CD14-positive monocyte (primary cell): ENCODE measurements around the gene MED14. TPM values are rescaled to one million over a fixed set of nuclear protein-coding genes. Genes with fewer than 3 reads are reported as not detected.

Experiments
- DNase-seq, 3 donors: peaks; one replicate each; pipeline ENCODE4 v3.0.0-alpha.2; 2011 to 2022
- H2AFZ ChIP-seq: 2 replicates; pipeline ENCODE4 v1.6.0; 2012; ENCODE audit warnings: mild to moderate bottlenecking, low read depth, low read length, inconsistent platforms; ENCODE audit not compliant: insufficient read depth, poor library complexity, severe bottlenecking
- H3K27ac ChIP-seq, 2 donors: 1 replicate in 1 of 2; 2 replicates in 1 of 2; pipeline ENCODE4 v1.5.1; 2012 to 2013; ENCODE audit warnings: low read length in 2 of 2, control low read depth in 1 of 2, inconsistent platforms in 1 of 2, low read depth in 1 of 2, mild to moderate bottlenecking in 1 of 2
- H3K27me3 ChIP-seq, 2 donors: one replicate each; pipeline versions ENCODE4 v1.6.0 to v1.6.1; 2011 to 2013; ENCODE audit warnings: low read length in 2 of 2; ENCODE audit not compliant: control insufficient read depth in 2 of 2, insufficient read depth in 2 of 2
- H3K36me3 ChIP-seq, 2 donors: replicated peaks in 1 of 2; 1 replicate in 1 of 2; 2 replicates in 1 of 2; pipeline versions ENCODE4 v1.5.1 to v1.6.1; 2012 to 2013; ENCODE audit warnings: low read length in 2 of 2, control low read depth in 1 of 2, inconsistent platforms in 1 of 2, mild to moderate bottlenecking in 1 of 2; ENCODE audit not compliant: insufficient read depth in 2 of 2, control insufficient read depth in 1 of 2
- H3K4me1 ChIP-seq, 2 donors: 1 replicate in 1 of 2; 2 replicates in 1 of 2; pipeline versions ENCODE4 v1.5.1 to v1.6.1; 2012 to 2013; ENCODE audit warnings: low read length in 2 of 2, control low read depth in 1 of 2, inconsistent platforms in 1 of 2, mild to moderate bottlenecking in 1 of 2, moderate library complexity in 1 of 2; ENCODE audit not compliant: insufficient read depth in 2 of 2, control insufficient read depth in 1 of 2
- H3K4me2 ChIP-seq: replicated peaks from 2 replicates; pipeline ENCODE3; 2012; ENCODE audit warnings: low read length, moderate library complexity, mild to moderate bottlenecking; ENCODE audit not compliant: poor library complexity, severe bottlenecking; ENCODE audit errors: extremely low read depth
- H3K4me3 ChIP-seq, 3 experiments: fragments of 200-600 bp in 1 of 3; sonication (generic) in 1 of 3; replicated peaks in 1 of 3; 1 replicate in 2 of 3; 2 replicates in 1 of 3; pipeline ENCODE4 v1.5.1; 2011 to 2013; ENCODE audit warnings: low read length in 3 of 3, mild to moderate bottlenecking in 3 of 3, control low read depth in 2 of 3, low read depth in 2 of 3, inconsistent platforms in 1 of 3, moderate library complexity in 1 of 3
- H3K79me2 ChIP-seq: 2 replicates; pipeline ENCODE4 v1.6.0; 2012; ENCODE audit warnings: mild to moderate bottlenecking, control low read depth, inconsistent platforms, low read length, moderate library complexity; ENCODE audit not compliant: insufficient read depth
- H3K9ac ChIP-seq: 2 replicates; pipeline ENCODE4 v1.6.0; 2017; ENCODE audit warnings: low read length, mild to moderate bottlenecking; ENCODE audit not compliant: insufficient read depth, poor library complexity, severe bottlenecking
- H3K9me3 ChIP-seq, 2 donors: replicated peaks in 1 of 2; 1 replicate in 1 of 2; 2 replicates in 1 of 2; pipeline versions ENCODE4 v1.5.1 to v1.6.1; 2012 to 2013; ENCODE audit warnings: low read length in 2 of 2, control low read depth in 1 of 2; ENCODE audit not compliant: control insufficient read depth in 1 of 2, insufficient read depth in 1 of 2
- H4K20me1 ChIP-seq: 2 replicates; pipeline ENCODE4 v1.6.0; 2012; ENCODE audit warnings: mild to moderate bottlenecking, low read length, control low read depth, moderate library complexity; ENCODE audit not compliant: insufficient read depth
- H3K27ac Mint-ChIP-seq, 7 donors: one replicate each; pipeline ENCODE4 v1.8.0; 2020; ENCODE audit warnings: mild to moderate bottlenecking in 7 of 7, mixed read lengths in 7 of 7, moderate library complexity in 6 of 7, inconsistent platforms in 2 of 7
- H3K27me3 Mint-ChIP-seq, 3 donors: one replicate each; pipeline ENCODE4 v1.8.0; 2021 to 2022; ENCODE audit warnings: low read depth in 3 of 3, mild to moderate bottlenecking in 3 of 3, mixed read lengths in 3 of 3, moderate library complexity in 3 of 3, inconsistent platforms in 1 of 3
- H3K36me3 Mint-ChIP-seq, 2 donors: one replicate each; pipeline ENCODE4 v1.8.0; 2020; ENCODE audit warnings: mixed read lengths in 2 of 2, inconsistent platforms in 1 of 2, mild to moderate bottlenecking in 1 of 2
- H3K4me1 Mint-ChIP-seq: one replicate; pipeline ENCODE4 v1.8.0; 2020; ENCODE audit warnings: mild to moderate bottlenecking, mixed read lengths
- H3K4me3 Mint-ChIP-seq, 2 donors: one replicate each; pipeline ENCODE4 v1.8.0; 2020; ENCODE audit warnings: mild to moderate bottlenecking in 2 of 2, mixed read lengths in 2 of 2, moderate library complexity in 1 of 2
- H3K9me3 Mint-ChIP-seq, 7 donors: one replicate each; pipeline ENCODE4 v1.8.0; 2020 to 2022; ENCODE audit warnings: mixed read lengths in 7 of 7, mild to moderate bottlenecking in 6 of 7, moderate library complexity in 6 of 7, inconsistent platforms in 2 of 7
- WGBS: methylation state at CpG from one replicate; pipeline ENCODE4 v1.1.5; 2013; ENCODE audit warnings: missing lambda C conversion rate; ENCODE audit not compliant: insufficient coverage; 5-methylcytosine and 5-hydroxymethylcytosine counted together
- intact Hi-C, 2 donors: fragments of 100-400 bp; cut with micrococcal nuclease; formaldehyde crosslinking; loops; one replicate each; pipeline versions ENCODE4 v1.15.0 to v1.15.1; 2023
- polyA plus RNA-seq, 3 donors: library from polyadenylated mRNA; depleted of rRNA in 1 of 3; unstranded in 2 of 3; stranded (reverse) in 1 of 3; fragments of 300-500 nt in 2 of 3; fragments of >200 nt in 1 of 3; fragmentation: Illumina TruSeq in 2 of 3; gene quantifications; 1 replicate in 2 of 3; 2 replicates in 1 of 3; pipeline ENCODE4 v1.2.3, GENCODE V29; 2012 to 2021
- TF ChIP-seq, protein P1 (sequence below): fragments of 200-600 bp; IDR thresholded peaks from one replicate; pipeline ENCODE4 v1.8.0; 2022; ENCODE audit warnings: antibody characterized with exemption, mild to moderate bottlenecking

The MED14 gene
- polyA plus RNA-seq, 3 donors = 3.6 to 20.4 (median 6.8) TPM

DNA sequence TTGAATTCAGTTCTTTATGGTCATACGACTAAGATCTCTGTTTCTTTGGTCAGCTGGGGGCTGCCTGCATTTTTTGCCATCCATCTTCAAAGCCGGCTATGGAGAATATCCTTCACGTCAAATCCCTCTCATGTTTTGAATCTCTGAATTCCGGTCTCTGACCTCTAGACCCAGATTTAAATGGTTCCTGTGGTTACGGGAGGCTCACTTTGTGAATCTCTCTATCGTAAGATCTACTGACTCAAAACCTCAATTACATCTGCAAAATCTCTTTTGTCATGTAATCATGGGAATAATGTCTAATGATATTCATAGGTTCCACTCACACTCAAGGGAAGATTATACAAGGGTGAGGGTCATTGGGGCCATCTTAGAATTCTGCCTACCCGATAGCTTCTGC lies 117.8 kb downstream of the MED14 start:
- no peaks in the 10 kb centered on the region for H3K4me1 Mint-ChIP-seq
- Histone ChIP-seq H3K4me2 (no peak overlapping the region), H3K4me1 (no peaks in the 10 kb centered on the region), H3K4me3 (no peak overlapping the region), H2AFZ (no peak overlapping the region), H4K20me1 (no peaks in the 10 kb centered on the region), H3K27ac (no peak overlapping the region), H3K9me3 (no peaks in the 10 kb centered on the region), H3K27me3 (peaks cover 0 to 19% of the 10 kb centered on the region in 2 donors), H3K79me2 (no peaks in the 10 kb centered on the region), H3K9ac (no peak overlapping the region), H3K36me3 (no peaks in the 10 kb centered on the region)
- peaks cover 0 to 2% (median 0%) of the 10 kb centered on the region in 7 donors for H3K9me3 Mint-ChIP-seq
- intact Hi-C loops = no loop called here
- H3K36me3 Mint-ChIP-seq = no peaks in the 10 kb centered on the region
- 100% methylated on average over 1 of the region's 7 CpGs for WGBS
- no peak overlapping the region for H3K27ac Mint-ChIP-seq
- H3K27me3 Mint-ChIP-seq = peaks cover 0 to 36% (median 1%) of the 10 kb centered on the region in 3 donors
- no peak overlapping the region for H3K4me3 Mint-ChIP-seq
- TF ChIP-seq, protein P1, sequence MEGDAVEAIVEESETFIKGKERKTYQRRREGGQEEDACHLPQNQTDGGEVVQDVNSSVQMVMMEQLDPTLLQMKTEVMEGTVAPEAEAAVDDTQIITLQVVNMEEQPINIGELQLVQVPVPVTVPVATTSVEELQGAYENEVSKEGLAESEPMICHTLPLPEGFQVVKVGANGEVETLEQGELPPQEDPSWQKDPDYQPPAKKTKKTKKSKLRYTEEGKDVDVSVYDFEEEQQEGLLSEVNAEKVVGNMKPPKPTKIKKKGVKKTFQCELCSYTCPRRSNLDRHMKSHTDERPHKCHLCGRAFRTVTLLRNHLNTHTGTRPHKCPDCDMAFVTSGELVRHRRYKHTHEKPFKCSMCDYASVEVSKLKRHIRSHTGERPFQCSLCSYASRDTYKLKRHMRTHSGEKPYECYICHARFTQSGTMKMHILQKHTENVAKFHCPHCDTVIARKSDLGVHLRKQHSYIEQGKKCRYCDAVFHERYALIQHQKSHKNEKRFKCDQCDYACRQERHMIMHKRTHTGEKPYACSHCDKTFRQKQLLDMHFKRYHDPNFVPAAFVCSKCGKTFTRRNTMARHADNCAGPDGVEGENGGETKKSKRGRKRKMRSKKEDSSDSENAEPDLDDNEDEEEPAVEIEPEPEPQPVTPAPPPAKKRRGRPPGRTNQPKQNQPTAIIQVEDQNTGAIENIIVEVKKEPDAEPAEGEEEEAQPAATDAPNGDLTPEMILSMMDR = no peak
- no peak for DNase-seq

DNA sequence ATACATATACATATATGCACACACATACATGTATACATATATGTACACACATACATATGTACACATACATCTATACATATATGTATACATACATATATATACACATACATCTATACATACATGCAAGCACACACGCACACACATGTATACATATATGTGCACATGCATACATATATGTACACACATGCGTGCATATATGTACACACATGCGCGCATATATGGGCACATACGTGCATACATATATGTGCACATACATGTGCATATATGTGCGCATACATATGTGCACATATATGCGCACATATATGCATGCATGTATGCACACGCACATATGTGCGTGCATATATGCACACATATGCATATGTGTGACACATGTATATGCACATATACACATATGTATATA lies 119.4 kb downstream of the MED14 start:
- 93% methylated on average over 4 of the region's 9 CpGs for WGBS
- no peaks in the 10 kb centered on the region for H4K20me1 ChIP-seq

More for the DNA sequence above, 119.4 kb downstream of the MED14 start:
- Histone ChIP-seq H3K9me3 (no peaks in the 10 kb centered on the region), H3K27me3 (peaks cover 0 to 25% of the 10 kb centered on the region in 2 donors), H3K36me3 (no peaks in the 10 kb centered on the region), H3K27ac (no peak overlapping the region), H2AFZ (no peak overlapping the region), H3K9ac (no peak overlapping the region), H3K4me1 (no peaks in the 10 kb centered on the region), H3K4me3 (no peak overlapping the region), H3K4me2 (no peak overlapping the region), H3K79me2 (no peaks in the 10 kb centered on the region)
- Mint-ChIP-seq H3K27me3 (peaks cover 0 to 32% (median 1%) of the 10 kb centered on the region in 3 donors), H3K9me3 (peaks cover 0 to 2% (median 0%) of the 10 kb centered on the region in 7 donors), H3K36me3 (no peaks in the 10 kb centered on the region), H3K4me1 (no peaks in the 10 kb centered on the region), H3K27ac (no peak overlapping the region), H3K4me3 (no peak overlapping the region)
- TF ChIP-seq, protein P1 = no peak
- intact Hi-C loops = no loop called here
- no peak for DNase-seq
